Measurements from ENCODE around the gene PLEKHG4.

GRCh38 chr16:67336116-67336515 is 56.8 kb downstream of the PLEKHG4 start:
- TF ChIP-seq POLR2A (IDR thresholded peaks at IDR 0.05; ENCODE audit: low read length) (no peak), GATA1 (IDR thresholded peaks at IDR 0.05; ENCODE audit: low read depth, low read length) (no peak)
